GM23338 (cell line): ENCODE measurements around the gene ACP6. TPM values are rescaled to one million over a fixed set of nuclear protein-coding genes. Genes with fewer than 3 reads are reported as not detected.

Source experiments
- ATAC-seq: fragments of 200-7000 bp; cut with Tn5 transposase; 3 replicates; pipeline ENCODE4 v1.9.1; 2020
- DNase-seq: peaks from one replicate; pipeline ENCODE4 v3.0.0-alpha.2; 2015; ENCODE audit warnings: low spot score
- H2AFZ ChIP-seq: fragments of 200-600 bp; sonication (generic); 2 replicates; pipeline ENCODE4 v1.8.0; 2016; ENCODE audit warnings: antibody characterized with exemption, mild to moderate bottlenecking, moderate library complexity
- H3F3A ChIP-seq: fragments of 200-600 bp; sonication (generic); replicated peaks from 2 replicates; pipeline ENCODE4 v1.8.0; 2017; ENCODE audit warnings: antibody characterized with exemption, mixed run types, low read depth
- H3K27ac ChIP-seq: fragments of 200-600 bp; sonication (generic); 2 replicates; pipeline ENCODE4 v1.6.1; 2016; ENCODE audit warnings: low read depth
- H3K27me3 ChIP-seq: fragments of 200-600 bp; sonication (generic); 2 replicates; pipeline ENCODE4 v1.8.0; 2016; ENCODE audit warnings: mild to moderate bottlenecking, mixed run types, moderate library complexity; ENCODE audit not compliant: insufficient read depth
- H3K36me3 ChIP-seq: fragments of 200-600 bp; sonication (generic); 2 replicates; pipeline ENCODE4 v1.8.0; 2016; ENCODE audit warnings: mild to moderate bottlenecking; ENCODE audit not compliant: insufficient read depth
- H3K4me1 ChIP-seq: fragments of 200-600 bp; sonication (generic); 2 replicates; pipeline ENCODE4 v1.8.0; 2016; ENCODE audit warnings: mild to moderate bottlenecking, moderate library complexity; ENCODE audit not compliant: insufficient read depth
- H3K4me2 ChIP-seq: fragments of 200-600 bp; sonication (generic); 2 replicates; pipeline ENCODE4 v1.7.1; 2017; ENCODE audit warnings: mixed run types
- H3K4me3 ChIP-seq: fragments of 200-600 bp; sonication (generic); 2 replicates; pipeline ENCODE4 v1.6.1; 2016; ENCODE audit warnings: mixed run types
- H3K79me2 ChIP-seq: fragments of 200-600 bp; sonication (generic); replicated peaks from 2 replicates; pipeline ENCODE4 v1.8.0; 2017; ENCODE audit warnings: mild to moderate bottlenecking; ENCODE audit not compliant: insufficient read depth
- H3K9me2 ChIP-seq: fragments of 200-600 bp; sonication (generic); 2 replicates; pipeline ENCODE4 v1.8.0; 2017; ENCODE audit not compliant: insufficient read depth
- H4K20me1 ChIP-seq: fragments of 200-600 bp; sonication (generic); replicated peaks from 2 replicates; pipeline ENCODE4 v1.8.0; 2017; ENCODE audit warnings: mild to moderate bottlenecking; ENCODE audit not compliant: insufficient read depth
- H3K27ac Mint-ChIP-seq: 2 replicates; pipeline ENCODE4 v1.8.0; 2020; ENCODE audit warnings: inconsistent platforms, mild to moderate bottlenecking, moderate library complexity, mixed read lengths
- H3K27me3 Mint-ChIP-seq: 3 replicates; pipeline ENCODE4 v1.8.0; 2022; ENCODE audit warnings: low read depth, mild to moderate bottlenecking, moderate library complexity, mixed read lengths, inconsistent platforms; ENCODE audit not compliant: insufficient read depth, poor library complexity
- H3K36me3 Mint-ChIP-seq: 3 replicates; pipeline ENCODE4 v1.8.0; 2021; ENCODE audit warnings: low read depth, mild to moderate bottlenecking, inconsistent platforms, moderate library complexity, mixed read lengths
- H3K4me1 Mint-ChIP-seq: 3 replicates; pipeline ENCODE4 v1.8.0; 2020; ENCODE audit warnings: mild to moderate bottlenecking, inconsistent platforms, mixed read lengths
- H3K4me3 Mint-ChIP-seq: 3 replicates; pipeline ENCODE4 v1.8.0; 2021; ENCODE audit warnings: moderate library complexity, mild to moderate bottlenecking, inconsistent platforms, mixed read lengths
- H3K9me3 Mint-ChIP-seq: 3 replicates; pipeline ENCODE4 v1.8.0; 2020; ENCODE audit warnings: moderate library complexity, mild to moderate bottlenecking, inconsistent platforms, mixed read lengths
- CREB1 ChIP-seq: fragments of 250-450 bp; sonication (Bioruptor Pico); IDR thresholded peaks from 2 replicates; pipeline ENCODE4 v1.5.0; 2020; ENCODE audit warnings: low read depth, mild to moderate bottlenecking, moderate library complexity
- CTCF ChIP-seq, 2 experiments: fragments of 200-600 bp in 1 of 2; sonication (generic) in 1 of 2; conservative IDR thresholded peaks; 2 replicates each; pipeline versions ENCODE4 v1.5.1 to v1.6.1; 2016 to 2017; ENCODE audit warnings: antibody characterized with exemption in 2 of 2, low read depth in 2 of 2, mild to moderate bottlenecking in 2 of 2, moderate library complexity in 1 of 2
- ETS1 ChIP-seq: IDR thresholded peaks from 2 replicates; pipeline ENCODE4 v1.6.1; 2016; ENCODE audit warnings: antibody characterized with exemption
- EZH2 ChIP-seq: fragments of 200-600 bp; sonication (generic); IDR thresholded peaks from one replicate; pipeline ENCODE4 v1.8.0; 2017; ENCODE audit warnings: antibody characterized with exemption, mild to moderate bottlenecking, low read depth; ENCODE audit not compliant: unreplicated experiment
- EZH2phosphoT487 ChIP-seq: fragments of 200-600 bp; sonication (generic); IDR thresholded peaks from one replicate; pipeline ENCODE4 v1.8.1; 2018; ENCODE audit warnings: antibody characterized with exemption; ENCODE audit not compliant: unreplicated experiment
- JUNB ChIP-seq: IDR thresholded peaks from one replicate; pipeline ENCODE4 v1.6.1; 2016; ENCODE audit warnings: antibody characterized with exemption; ENCODE audit not compliant: unreplicated experiment
- NANOG ChIP-seq: IDR thresholded peaks from 2 replicates; pipeline ENCODE4 v1.6.1; 2016; ENCODE audit warnings: antibody characterized with exemption, borderline replicate concordance
- POLR2AphosphoS5 ChIP-seq: IDR thresholded peaks from 2 replicates; pipeline ENCODE4 v1.6.1; 2016; ENCODE audit warnings: antibody characterized with exemption, low read depth
- REST ChIP-seq: IDR thresholded peaks from one replicate; pipeline ENCODE4 v1.6.1; 2018; ENCODE audit warnings: antibody characterized with exemption; ENCODE audit not compliant: unreplicated experiment
- STAT1 ChIP-seq: IDR thresholded peaks from one replicate; pipeline ENCODE4 v1.6.1; 2016; ENCODE audit warnings: antibody characterized with exemption; ENCODE audit not compliant: unreplicated experiment
- ZNF114 ChIP-seq: fragments of 250-450 bp; sonication (Bioruptor Pico); IDR thresholded peaks from 2 replicates; pipeline ENCODE4 v1.5.0; 2020; ENCODE audit warnings: mild to moderate bottlenecking, moderate library complexity
- ZNF331 ChIP-seq: fragments of 250-450 bp; sonication (Bioruptor Pico); IDR thresholded peaks from 2 replicates; pipeline ENCODE4 v1.5.0; 2020; ENCODE audit warnings: low read depth, mild to moderate bottlenecking, moderate library complexity
- polyA plus RNA-seq: library from polyadenylated mRNA; unstranded; fragments of >200 nt; fragmentation: Nextera tagmentation; extraction: Ambion mirVana; gene quantifications from 2 replicates; pipeline ENCODE4 v1.2.1, GENCODE V29; 2016
- total RNA-seq: library from RNA; depleted of rRNA; stranded (reverse); fragments of >200 nt; shearing (Covaris generic); gene quantifications from 2 replicates; pipeline ENCODE4 v1.2.3, GENCODE V29; 2014

The ACP6 gene
- total and polyA plus RNA-seq, 2 experiments from 2014 or later = 20.6 to 26.5 TPM

- Mint-ChIP-seq H3K9me3 (no peaks in the 10 kb centered on the region; the same call in 2 of the 3 replicates), H3K4me3 (no peak overlapping the region), H3K27me3 (peaks cover 2% of the 10 kb centered on the region), H3K4me1 (peaks cover 29% of the 10 kb centered on the region), H3K27ac (no peak overlapping the region), H3K36me3 (peaks cover 20% of the 10 kb centered on the region)
- Histone ChIP-seq H3K79me2 (no peaks in the 10 kb centered on the region), H3K4me2 (no peak overlapping the region), H2AFZ (no peak overlapping the region), H3F3A (no peaks in the 10 kb centered on the region; the same call in 1 of the 2 replicates), H4K20me1 (no peaks in the 10 kb centered on the region), H3K4me3 (no peak overlapping the region), H3K36me3 (no peaks in the 10 kb centered on the region), H3K27ac (no peak overlapping the region), H3K27me3 (no peaks in the 10 kb centered on the region), H3K4me1 (peaks cover 21% of the 10 kb centered on the region), H3K9me2 (no peaks in the 10 kb centered on the region; the same call in 1 of the 2 replicates)
- TF ChIP-seq EZH2phosphoT487 (no peak), CTCF (conservative IDR thresholded peaks at IDR 0.05; ENCODE audit: low read depth in 2 of 2) (peak; percentile 82 to 93), JUNB (no peak), POLR2AphosphoS5 (no peak)
- peak; percentile 85 for ATAC-seq
- peak; percentile 73 for DNase-seq
Measured at GRCh38 chr1:147627435-147628110, 42.8 kb downstream of the ACP6 start.

GRCh38 chr1:147626739-147627138 lies 43.6 kb downstream of the ACP6 start:
- H3K27ac ChIP-seq = no peak overlapping the region
- H3K27me3 Mint-ChIP-seq = peaks cover 2% of the 10 kb centered on the region
- no peak for DNase-seq
- peaks cover 29% of the 10 kb centered on the region for H3K36me3 Mint-ChIP-seq
- H3K9me3 Mint-ChIP-seq = no peaks in the 10 kb centered on the region; the same call in 2 of the 3 replicates
- no peaks in the 10 kb centered on the region; the same call in 1 of the 2 replicates for H3K9me2 ChIP-seq
- no peaks in the 10 kb centered on the region for H3K27me3 ChIP-seq
- H3K4me1 ChIP-seq = peaks cover 21% of the 10 kb centered on the region
- no peaks in the 10 kb centered on the region for H3K36me3 ChIP-seq
- H3F3A ChIP-seq = no peaks in the 10 kb centered on the region; the same call in 1 of the 2 replicates
- no peaks in the 10 kb centered on the region; the same call in 1 of the 2 replicates for H4K20me1 ChIP-seq
- H3K79me2 ChIP-seq = no peaks in the 10 kb centered on the region
- no peak overlapping the region for H3K4me3 ChIP-seq
- peaks cover 29% of the 10 kb centered on the region for H3K4me1 Mint-ChIP-seq
- H2AFZ ChIP-seq = no peak overlapping the region
- no peak for ATAC-seq
- H3K4me3 Mint-ChIP-seq = no peak overlapping the region; the same call in 2 of the 3 replicates
- H3K4me2 ChIP-seq = no peak overlapping the region
- peak overlapping the region; percentile 6; the same call in 1 of the 2 replicates for H3K27ac Mint-ChIP-seq
- TF ChIP-seq EZH2phosphoT487 (no peak), CTCF (conservative IDR thresholded peaks at IDR 0.05; ENCODE audit: low read depth in 2 of 2) (no peak), STAT1 (no peak), ETS1 (no peak), ZNF114 (no peak), NANOG (no peak), ZNF331 (CRISPR knock-in tag) (no peak), CREB1 (no peak), POLR2AphosphoS5 (no peak), EZH2 (no peak), REST (no peak), JUNB (no peak)
